GM12873 (cell line): Measurements from ENCODE around the gene PCP2.

ENCODE experiments used
- CTCF ChIP-seq: IDR thresholded peaks from 2 replicates; pipeline ENCODE4 v1.5.1; 2012; ENCODE audit warnings: low read depth, mild to moderate bottlenecking, moderate library complexity, low read length, control low read depth; ENCODE audit not compliant: insufficient read depth; ENCODE audit errors: missing control alignments

Gene PCP2

GRCh38 chr19:7610491-7611240 is 22.9 kb downstream of the PCP2 start:
- TF ChIP-seq CTCF = no peak

- no peak for TF ChIP-seq CTCF
These were observed 25.5 kb downstream of the PCP2 start for GRCh38 chr19:7607874-7608560.

- no peak for TF ChIP-seq CTCF
These were observed 26.2 kb downstream of the PCP2 start for GRCh38 chr19:7607212-7607873.

- no peak for TF ChIP-seq CTCF
These were observed 27.2 kb downstream of the PCP2 start for GRCh38 chr19:7606289-7606688.

- no peak for TF ChIP-seq CTCF
These were observed 27.9 kb downstream of the PCP2 start for GRCh38 chr19:7605490-7606222.

- no peak for TF ChIP-seq CTCF
These were observed 29.6 kb downstream of the PCP2 start for GRCh38 chr19:7603919-7604318.
